ENCODE measurements around the gene TERF2IP. TPM values are rescaled to one million over a fixed set of nuclear protein-coding genes. Genes with fewer than 3 reads are reported as not detected.

The TERF2IP gene
- total and polyA plus RNA-seq, 9 of the 15 experiments (the other 6 are each of a cell fraction or from before 2014, with no cell fraction given) = 14.5 to 64.2 (median 47.0) TPM

DNA sequence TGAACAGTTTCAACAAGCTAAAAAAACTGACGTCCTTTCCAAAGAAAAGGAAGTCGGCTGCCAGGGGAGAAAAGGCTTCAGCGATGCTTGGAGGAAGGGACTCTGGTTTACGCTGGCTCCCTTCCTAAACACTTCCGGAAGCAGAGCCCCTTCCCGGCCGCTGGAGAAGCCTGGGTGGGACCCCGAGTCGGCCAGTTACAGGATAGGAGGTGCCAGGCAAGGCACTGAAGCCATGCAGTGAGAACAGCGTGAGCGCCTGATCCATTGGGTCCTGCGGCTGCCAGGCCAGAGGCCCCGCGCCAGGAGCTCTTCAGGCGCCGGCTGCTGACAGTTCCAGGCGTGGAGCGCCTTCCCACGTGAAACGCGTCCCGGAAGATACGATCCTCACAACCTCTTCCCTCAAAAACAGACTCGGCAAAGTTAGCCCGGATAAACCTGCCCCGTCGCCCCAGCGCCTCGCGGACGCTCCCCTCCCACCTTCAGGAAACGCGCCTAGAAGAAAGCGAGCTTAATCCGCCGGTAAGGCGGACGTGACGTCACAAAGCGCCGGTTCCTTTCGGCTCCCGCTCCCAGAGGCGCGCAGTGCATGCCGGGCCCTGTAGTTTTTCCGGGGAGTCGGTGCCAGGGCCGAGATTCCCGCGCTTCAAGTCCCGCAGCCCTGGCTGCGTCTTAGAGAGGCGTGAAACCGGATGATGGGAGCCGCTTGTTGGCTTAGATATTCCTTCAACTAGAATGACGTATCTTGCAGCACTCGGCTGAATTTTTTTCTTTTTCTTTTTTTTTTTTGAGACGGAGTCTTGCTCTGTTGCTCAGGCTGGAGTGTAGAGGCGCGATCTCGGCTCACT lies 24.6 kb upstream of the TERF2IP start, which contains the start of gene ADAT1 (continued):
- no peak for TF ChIP-seq NR1H2 (CRISPR knock-in tag; IDR thresholded peaks at IDR 0.05)
- TF ChIP-seq ZNF717 (CRISPR knock-in tag; IDR thresholded peaks at IDR 0.05) = no peak
- peak; percentile 47; the same call in 1 of the 2 replicates for TF ChIP-seq MTA3 (IDR thresholded peaks at IDR 0.05; ENCODE audit: borderline replicate concordance)
- no peak for TF ChIP-seq SNIP1 (IDR thresholded peaks at IDR 0.05; ENCODE audit: low read depth)
- TF ChIP-seq ZNF507 (tag; conservative IDR thresholded peaks at IDR 0.05) = no peak
- no peak for TF ChIP-seq IFI16 (CRISPR knock-in tag; IDR thresholded peaks at IDR 0.05)
- TF ChIP-seq EHMT2 (IDR thresholded peaks at IDR 0.05) = no peak
- no peak for TF ChIP-seq CHCHD3 (CRISPR knock-in tag; IDR thresholded peaks at IDR 0.05)
- no peak for TF ChIP-seq PHB2 (IDR thresholded peaks at IDR 0.05; ENCODE audit: low read depth)
- no peak for TF ChIP-seq CBX5 (IDR thresholded peaks at IDR 0.05; ENCODE audit: borderline replicate concordance, low read depth)
- no peak for TF ChIP-seq ESRRB (CRISPR knock-in tag; IDR thresholded peaks at IDR 0.05; ENCODE audit: borderline replicate concordance)
- no peak for TF ChIP-seq ZSCAN32 (CRISPR knock-in tag; IDR thresholded peaks at IDR 0.05)
- TF ChIP-seq, protein P1, sequence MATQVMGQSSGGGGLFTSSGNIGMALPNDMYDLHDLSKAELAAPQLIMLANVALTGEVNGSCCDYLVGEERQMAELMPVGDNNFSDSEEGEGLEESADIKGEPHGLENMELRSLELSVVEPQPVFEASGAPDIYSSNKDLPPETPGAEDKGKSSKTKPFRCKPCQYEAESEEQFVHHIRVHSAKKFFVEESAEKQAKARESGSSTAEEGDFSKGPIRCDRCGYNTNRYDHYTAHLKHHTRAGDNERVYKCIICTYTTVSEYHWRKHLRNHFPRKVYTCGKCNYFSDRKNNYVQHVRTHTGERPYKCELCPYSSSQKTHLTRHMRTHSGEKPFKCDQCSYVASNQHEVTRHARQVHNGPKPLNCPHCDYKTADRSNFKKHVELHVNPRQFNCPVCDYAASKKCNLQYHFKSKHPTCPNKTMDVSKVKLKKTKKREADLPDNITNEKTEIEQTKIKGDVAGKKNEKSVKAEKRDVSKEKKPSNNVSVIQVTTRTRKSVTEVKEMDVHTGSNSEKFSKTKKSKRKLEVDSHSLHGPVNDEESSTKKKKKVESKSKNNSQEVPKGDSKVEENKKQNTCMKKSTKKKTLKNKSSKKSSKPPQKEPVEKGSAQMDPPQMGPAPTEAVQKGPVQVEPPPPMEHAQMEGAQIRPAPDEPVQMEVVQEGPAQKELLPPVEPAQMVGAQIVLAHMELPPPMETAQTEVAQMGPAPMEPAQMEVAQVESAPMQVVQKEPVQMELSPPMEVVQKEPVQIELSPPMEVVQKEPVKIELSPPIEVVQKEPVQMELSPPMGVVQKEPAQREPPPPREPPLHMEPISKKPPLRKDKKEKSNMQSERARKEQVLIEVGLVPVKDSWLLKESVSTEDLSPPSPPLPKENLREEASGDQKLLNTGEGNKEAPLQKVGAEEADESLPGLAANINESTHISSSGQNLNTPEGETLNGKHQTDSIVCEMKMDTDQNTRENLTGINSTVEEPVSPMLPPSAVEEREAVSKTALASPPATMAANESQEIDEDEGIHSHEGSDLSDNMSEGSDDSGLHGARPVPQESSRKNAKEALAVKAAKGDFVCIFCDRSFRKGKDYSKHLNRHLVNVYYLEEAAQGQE (IDR thresholded peaks at IDR 0.05; ENCODE audit: borderline replicate concordance) = peak; percentile 60
- TF ChIP-seq, protein P1 (CRISPR knock-in tag; IDR thresholded peaks at IDR 0.05; ENCODE audit: low read depth) = no peak
- TF ChIP-seq E2F3 (CRISPR knock-in tag; IDR thresholded peaks at IDR 0.05) = peak; percentile 88
- TF ChIP-seq CBX3 (IDR thresholded peaks at IDR 0.05; ENCODE audit: borderline replicate concordance in 1 of 2, low read length in 2 of 2) = peak in 1 of 2 experiments; percentile 23; a peak in 1 of 3 replicates
- TF ChIP-seq, protein P2, sequence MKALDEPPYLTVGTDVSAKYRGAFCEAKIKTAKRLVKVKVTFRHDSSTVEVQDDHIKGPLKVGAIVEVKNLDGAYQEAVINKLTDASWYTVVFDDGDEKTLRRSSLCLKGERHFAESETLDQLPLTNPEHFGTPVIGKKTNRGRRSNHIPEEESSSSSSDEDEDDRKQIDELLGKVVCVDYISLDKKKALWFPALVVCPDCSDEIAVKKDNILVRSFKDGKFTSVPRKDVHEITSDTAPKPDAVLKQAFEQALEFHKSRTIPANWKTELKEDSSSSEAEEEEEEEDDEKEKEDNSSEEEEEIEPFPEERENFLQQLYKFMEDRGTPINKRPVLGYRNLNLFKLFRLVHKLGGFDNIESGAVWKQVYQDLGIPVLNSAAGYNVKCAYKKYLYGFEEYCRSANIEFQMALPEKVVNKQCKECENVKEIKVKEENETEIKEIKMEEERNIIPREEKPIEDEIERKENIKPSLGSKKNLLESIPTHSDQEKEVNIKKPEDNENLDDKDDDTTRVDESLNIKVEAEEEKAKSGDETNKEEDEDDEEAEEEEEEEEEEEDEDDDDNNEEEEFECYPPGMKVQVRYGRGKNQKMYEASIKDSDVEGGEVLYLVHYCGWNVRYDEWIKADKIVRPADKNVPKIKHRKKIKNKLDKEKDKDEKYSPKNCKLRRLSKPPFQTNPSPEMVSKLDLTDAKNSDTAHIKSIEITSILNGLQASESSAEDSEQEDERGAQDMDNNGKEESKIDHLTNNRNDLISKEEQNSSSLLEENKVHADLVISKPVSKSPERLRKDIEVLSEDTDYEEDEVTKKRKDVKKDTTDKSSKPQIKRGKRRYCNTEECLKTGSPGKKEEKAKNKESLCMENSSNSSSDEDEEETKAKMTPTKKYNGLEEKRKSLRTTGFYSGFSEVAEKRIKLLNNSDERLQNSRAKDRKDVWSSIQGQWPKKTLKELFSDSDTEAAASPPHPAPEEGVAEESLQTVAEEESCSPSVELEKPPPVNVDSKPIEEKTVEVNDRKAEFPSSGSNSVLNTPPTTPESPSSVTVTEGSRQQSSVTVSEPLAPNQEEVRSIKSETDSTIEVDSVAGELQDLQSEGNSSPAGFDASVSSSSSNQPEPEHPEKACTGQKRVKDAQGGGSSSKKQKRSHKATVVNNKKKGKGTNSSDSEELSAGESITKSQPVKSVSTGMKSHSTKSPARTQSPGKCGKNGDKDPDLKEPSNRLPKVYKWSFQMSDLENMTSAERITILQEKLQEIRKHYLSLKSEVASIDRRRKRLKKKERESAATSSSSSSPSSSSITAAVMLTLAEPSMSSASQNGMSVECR (CRISPR knock-in tag; IDR thresholded peaks at IDR 0.05) = peak; percentile 95

All from K562 (cell line).